Measurements from ENCODE around the gene CRISP3. TPM values are rescaled to one million over a fixed set of nuclear protein-coding genes. Genes with fewer than 3 reads are reported as not detected.
A peak's percentile ranks its signal among the peaks of the same experiment; 100 is the strongest.

CRISP3 gene
- total and polyA plus RNA-seq, 9 of the 15 experiments (the other 6 are each of a cell fraction or from before 2014, with no cell fraction given) = 0.21 to 2.0 (median 0.58) TPM

DNA sequence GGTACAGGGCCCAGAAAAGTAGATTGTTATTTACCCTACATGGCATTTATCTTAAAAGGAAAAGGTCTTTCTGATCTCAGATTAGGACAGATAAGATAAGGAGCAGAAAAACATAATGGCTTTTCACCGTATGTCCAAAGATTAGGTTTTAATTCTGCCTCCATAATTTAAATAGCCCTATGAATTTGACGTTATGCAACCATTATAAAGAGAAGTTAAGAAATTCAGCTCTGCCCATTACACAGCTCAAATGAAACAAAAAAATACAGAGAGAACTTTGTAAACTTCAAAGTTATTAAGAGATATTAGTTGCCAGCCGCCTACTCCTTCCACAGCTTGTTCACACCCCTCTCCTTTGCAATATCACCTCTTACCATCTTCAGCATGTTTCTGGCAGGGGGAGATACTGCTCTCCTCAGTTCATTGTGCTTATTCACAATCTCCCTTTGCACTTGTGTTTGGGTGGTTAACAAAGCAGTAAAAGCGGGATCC lies 8.1 kb downstream of the CRISP3 start (continued):
- TF ChIP-seq, protein P1, sequence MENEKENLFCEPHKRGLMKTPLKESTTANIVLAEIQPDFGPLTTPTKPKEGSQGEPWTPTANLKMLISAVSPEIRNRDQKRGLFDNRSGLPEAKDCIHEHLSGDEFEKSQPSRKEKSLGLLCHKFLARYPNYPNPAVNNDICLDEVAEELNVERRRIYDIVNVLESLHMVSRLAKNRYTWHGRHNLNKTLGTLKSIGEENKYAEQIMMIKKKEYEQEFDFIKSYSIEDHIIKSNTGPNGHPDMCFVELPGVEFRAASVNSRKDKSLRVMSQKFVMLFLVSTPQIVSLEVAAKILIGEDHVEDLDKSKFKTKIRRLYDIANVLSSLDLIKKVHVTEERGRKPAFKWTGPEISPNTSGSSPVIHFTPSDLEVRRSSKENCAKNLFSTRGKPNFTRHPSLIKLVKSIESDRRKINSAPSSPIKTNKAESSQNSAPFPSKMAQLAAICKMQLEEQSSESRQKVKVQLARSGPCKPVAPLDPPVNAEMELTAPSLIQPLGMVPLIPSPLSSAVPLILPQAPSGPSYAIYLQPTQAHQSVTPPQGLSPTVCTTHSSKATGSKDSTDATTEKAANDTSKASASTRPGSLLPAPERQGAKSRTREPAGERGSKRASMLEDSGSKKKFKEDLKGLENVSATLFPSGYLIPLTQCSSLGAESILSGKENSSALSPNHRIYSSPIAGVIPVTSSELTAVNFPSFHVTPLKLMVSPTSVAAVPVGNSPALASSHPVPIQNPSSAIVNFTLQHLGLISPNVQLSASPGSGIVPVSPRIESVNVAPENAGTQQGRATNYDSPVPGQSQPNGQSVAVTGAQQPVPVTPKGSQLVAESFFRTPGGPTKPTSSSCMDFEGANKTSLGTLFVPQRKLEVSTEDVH (IDR thresholded peaks at IDR 0.05; ENCODE audit: low read depth, partially characterized antibody) = no peak
- TF ChIP-seq PHTF2 (CRISPR knock-in tag; IDR thresholded peaks at IDR 0.05) (no peak), SMAD1 (IDR thresholded peaks at IDR 0.05; ENCODE audit: low read depth, low read length, partially characterized antibody) (no peak), MCM5 (IDR thresholded peaks at IDR 0.05; ENCODE audit: low read depth) (no peak), MCM3 (IDR thresholded peaks at IDR 0.05) (no peak), TAF7 (tag; IDR thresholded peaks at IDR 0.05) (no peak), CREM (IDR thresholded peaks at IDR 0.05; ENCODE audit: low read depth) (peak; percentile 52; the same call in 1 of the 2 replicates), SAFB (IDR thresholded peaks at IDR 0.05; ENCODE audit: borderline replicate concordance, low read depth, low read length) (no peak), TAL1 (IDR thresholded peaks at IDR 0.05) (peak; percentile 93), CBFA2T3 (IDR thresholded peaks at IDR 0.05) (peak; percentile 94), ETS2 (tag; IDR thresholded peaks at IDR 0.05; ENCODE audit: borderline replicate concordance, poor library complexity, severe bottlenecking) (no peak), PPARD (CRISPR knock-in tag; IDR thresholded peaks at IDR 0.05) (no peak), FOXA1 (IDR thresholded peaks at IDR 0.05; ENCODE audit: borderline replicate concordance) (no peak), PHF20 (IDR thresholded peaks at IDR 0.05; ENCODE audit: partially characterized antibody) (no peak)
- TF ChIP-seq, protein P2, sequence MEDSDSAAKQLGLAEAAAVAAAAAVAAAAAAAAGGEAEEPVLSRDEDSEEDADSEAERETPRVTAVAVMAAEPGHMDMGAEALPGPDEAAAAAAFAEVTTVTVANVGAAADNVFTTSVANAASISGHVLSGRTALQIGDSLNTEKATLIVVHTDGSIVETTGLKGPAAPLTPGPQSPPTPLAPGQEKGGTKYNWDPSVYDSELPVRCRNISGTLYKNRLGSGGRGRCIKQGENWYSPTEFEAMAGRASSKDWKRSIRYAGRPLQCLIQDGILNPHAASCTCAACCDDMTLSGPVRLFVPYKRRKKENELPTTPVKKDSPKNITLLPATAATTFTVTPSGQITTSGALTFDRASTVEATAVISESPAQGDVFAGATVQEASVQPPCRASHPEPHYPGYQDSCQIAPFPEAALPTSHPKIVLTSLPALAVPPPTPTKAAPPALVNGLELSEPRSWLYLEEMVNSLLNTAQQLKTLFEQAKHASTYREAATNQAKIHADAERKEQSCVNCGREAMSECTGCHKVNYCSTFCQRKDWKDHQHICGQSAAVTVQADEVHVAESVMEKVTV (CRISPR knock-in tag; IDR thresholded peaks at IDR 0.05) = no peak
- TF ChIP-seq, protein P3, sequence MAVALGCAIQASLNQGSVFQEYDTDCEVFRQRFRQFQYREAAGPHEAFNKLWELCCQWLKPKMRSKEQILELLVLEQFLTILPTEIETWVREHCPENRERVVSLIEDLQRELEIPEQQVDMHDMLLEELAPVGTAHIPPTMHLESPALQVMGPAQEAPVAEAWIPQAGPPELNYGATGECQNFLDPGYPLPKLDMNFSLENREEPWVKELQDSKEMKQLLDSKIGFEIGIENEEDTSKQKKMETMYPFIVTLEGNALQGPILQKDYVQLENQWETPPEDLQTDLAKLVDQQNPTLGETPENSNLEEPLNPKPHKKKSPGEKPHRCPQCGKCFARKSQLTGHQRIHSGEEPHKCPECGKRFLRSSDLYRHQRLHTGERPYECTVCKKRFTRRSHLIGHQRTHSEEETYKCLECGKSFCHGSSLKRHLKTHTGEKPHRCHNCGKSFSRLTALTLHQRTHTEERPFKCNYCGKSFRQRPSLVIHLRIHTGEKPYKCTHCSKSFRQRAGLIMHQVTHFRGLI (CRISPR knock-in tag; IDR thresholded peaks at IDR 0.05) = no peak
- TF ChIP-seq, protein P4, sequence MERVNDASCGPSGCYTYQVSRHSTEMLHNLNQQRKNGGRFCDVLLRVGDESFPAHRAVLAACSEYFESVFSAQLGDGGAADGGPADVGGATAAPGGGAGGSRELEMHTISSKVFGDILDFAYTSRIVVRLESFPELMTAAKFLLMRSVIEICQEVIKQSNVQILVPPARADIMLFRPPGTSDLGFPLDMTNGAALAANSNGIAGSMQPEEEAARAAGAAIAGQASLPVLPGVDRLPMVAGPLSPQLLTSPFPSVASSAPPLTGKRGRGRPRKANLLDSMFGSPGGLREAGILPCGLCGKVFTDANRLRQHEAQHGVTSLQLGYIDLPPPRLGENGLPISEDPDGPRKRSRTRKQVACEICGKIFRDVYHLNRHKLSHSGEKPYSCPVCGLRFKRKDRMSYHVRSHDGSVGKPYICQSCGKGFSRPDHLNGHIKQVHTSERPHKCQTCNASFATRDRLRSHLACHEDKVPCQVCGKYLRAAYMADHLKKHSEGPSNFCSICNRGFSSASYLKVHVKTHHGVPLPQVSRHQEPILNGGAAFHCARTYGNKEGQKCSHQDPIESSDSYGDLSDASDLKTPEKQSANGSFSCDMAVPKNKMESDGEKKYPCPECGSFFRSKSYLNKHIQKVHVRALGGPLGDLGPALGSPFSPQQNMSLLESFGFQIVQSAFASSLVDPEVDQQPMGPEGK (CRISPR knock-in tag; IDR thresholded peaks at IDR 0.05; ENCODE audit: borderline replicate concordance) = no peak
- TF ChIP-seq, protein P5, sequence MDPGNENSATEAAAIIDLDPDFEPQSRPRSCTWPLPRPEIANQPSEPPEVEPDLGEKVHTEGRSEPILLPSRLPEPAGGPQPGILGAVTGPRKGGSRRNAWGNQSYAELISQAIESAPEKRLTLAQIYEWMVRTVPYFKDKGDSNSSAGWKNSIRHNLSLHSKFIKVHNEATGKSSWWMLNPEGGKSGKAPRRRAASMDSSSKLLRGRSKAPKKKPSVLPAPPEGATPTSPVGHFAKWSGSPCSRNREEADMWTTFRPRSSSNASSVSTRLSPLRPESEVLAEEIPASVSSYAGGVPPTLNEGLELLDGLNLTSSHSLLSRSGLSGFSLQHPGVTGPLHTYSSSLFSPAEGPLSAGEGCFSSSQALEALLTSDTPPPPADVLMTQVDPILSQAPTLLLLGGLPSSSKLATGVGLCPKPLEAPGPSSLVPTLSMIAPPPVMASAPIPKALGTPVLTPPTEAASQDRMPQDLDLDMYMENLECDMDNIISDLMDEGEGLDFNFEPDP (CRISPR knock-in tag; IDR thresholded peaks at IDR 0.05) = no peak
- TF ChIP-seq, protein P6, sequence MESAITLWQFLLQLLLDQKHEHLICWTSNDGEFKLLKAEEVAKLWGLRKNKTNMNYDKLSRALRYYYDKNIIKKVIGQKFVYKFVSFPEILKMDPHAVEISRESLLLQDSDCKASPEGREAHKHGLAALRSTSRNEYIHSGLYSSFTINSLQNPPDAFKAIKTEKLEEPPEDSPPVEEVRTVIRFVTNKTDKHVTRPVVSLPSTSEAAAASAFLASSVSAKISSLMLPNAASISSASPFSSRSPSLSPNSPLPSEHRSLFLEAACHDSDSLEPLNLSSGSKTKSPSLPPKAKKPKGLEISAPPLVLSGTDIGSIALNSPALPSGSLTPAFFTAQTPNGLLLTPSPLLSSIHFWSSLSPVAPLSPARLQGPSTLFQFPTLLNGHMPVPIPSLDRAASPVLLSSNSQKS (CRISPR knock-in tag; IDR thresholded peaks at IDR 0.05) = no peak

Data from K562 (cell line).